ENCODE results near the gene WNT7A.

Gene WNT7A

GRCh38 chr3:13844911-13845310, 35.0 kb downstream of the WNT7A start:
- no peak for DNase-seq

- no peak for DNase-seq
Observed at GRCh38 chr3:13844286-13844685, 35.6 kb downstream of the WNT7A start.

- DNase-seq: no peak
Observed at GRCh38 chr3:13843351-13843750, 36.5 kb downstream of the WNT7A start.

- DNase-seq: no peak
Observed at GRCh38 chr3:13842226-13842625, 37.6 kb downstream of the WNT7A start.

GRCh38 chr3:13841826-13842225, 38.0 kb downstream of the WNT7A start:
- no peak for DNase-seq

- DNase-seq: no peak
Observed at GRCh38 chr3:13841141-13841540, 38.7 kb downstream of the WNT7A start.

- no peak for DNase-seq
Observed at GRCh38 chr3:13840456-13840855, 39.4 kb downstream of the WNT7A start.

- DNase-seq: no peak
Observed at GRCh38 chr3:13839726-13840340, 40.0 kb downstream of the WNT7A start.

GRCh38 chr3:13839253-13839652, 40.6 kb downstream of the WNT7A start:
- DNase-seq: no peak

GRCh38 chr3:13838421-13838820, 41.5 kb downstream of the WNT7A start:
- no peak for DNase-seq

- DNase-seq: no peak
Observed at GRCh38 chr3:13837751-13838150, 42.1 kb downstream of the WNT7A start.

- DNase-seq: no peak
Observed at GRCh38 chr3:13836658-13837587, 42.9 kb downstream of the WNT7A start.

- DNase-seq: no peak
Observed at GRCh38 chr3:13835246-13835645, 44.6 kb downstream of the WNT7A start.

- no peak for DNase-seq
Observed at GRCh38 chr3:13834258-13835035, 45.4 kb downstream of the WNT7A start.

GRCh38 chr3:13833506-13834257, 46.2 kb downstream of the WNT7A start:
- no peak for DNase-seq

GRCh38 chr3:13832130-13832529, 47.7 kb downstream of the WNT7A start:
- no peak for DNase-seq

GRCh38 chr3:13831386-13831996, 48.4 kb downstream of the WNT7A start:
- no peak for DNase-seq

GRCh38 chr3:13829311-13829710, 50.6 kb downstream of the WNT7A start:
- no peak for DNase-seq

GRCh38 chr3:13828501-13829265, 51.2 kb downstream of the WNT7A start:
- DNase-seq: no peak

- DNase-seq: no peak
Observed at GRCh38 chr3:13827699-13828098, 52.2 kb downstream of the WNT7A start.

GRCh38 chr3:13827256-13827655, 52.6 kb downstream of the WNT7A start:
- DNase-seq: no peak

GRCh38 chr3:13826672-13827071, 53.2 kb downstream of the WNT7A start:
- DNase-seq: no peak

Data from NCI-H69 (cell line).